ENCODE measurements around the gene A2M. TPM values are rescaled to one million over a fixed set of nuclear protein-coding genes. Genes with fewer than 3 reads are reported as not detected.

The A2M gene
- total RNA-seq, 1 donor from 2014 or later = 996 TPM

DNA sequence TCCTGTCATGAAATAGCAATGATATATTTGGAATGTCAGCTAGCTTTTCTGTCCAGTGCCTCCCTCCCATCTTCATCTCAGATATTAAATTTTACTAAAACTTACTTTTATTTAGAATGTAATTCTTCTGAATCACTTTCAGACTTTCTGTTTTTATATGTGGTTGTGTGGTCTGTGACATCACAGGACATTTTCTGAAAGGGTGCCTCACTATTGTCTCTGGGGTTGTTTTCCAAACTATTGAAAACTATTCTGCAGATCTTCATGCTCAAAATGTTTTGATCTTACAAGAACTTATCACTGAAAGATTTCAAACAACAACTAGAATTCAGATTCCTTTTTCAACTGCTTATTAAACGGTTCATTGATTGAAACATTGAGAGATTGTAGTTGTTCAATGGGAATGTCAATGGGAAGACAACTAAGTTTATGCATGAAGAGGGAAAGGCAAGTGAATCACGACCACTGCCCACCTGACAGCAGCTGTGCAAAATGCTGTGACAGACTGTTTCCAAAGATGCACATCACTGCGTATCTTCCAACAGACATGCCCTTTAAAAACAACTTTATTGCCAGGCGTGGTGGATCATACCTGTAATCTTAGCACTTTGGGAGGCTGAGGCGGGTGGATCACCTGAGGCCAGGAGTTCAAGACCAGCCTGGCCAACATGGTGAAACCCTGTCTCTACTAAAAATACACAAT, 75.1 kb downstream of the A2M start:
- DNase-seq (ENCODE audit: low spot score) = no peak

DNA sequence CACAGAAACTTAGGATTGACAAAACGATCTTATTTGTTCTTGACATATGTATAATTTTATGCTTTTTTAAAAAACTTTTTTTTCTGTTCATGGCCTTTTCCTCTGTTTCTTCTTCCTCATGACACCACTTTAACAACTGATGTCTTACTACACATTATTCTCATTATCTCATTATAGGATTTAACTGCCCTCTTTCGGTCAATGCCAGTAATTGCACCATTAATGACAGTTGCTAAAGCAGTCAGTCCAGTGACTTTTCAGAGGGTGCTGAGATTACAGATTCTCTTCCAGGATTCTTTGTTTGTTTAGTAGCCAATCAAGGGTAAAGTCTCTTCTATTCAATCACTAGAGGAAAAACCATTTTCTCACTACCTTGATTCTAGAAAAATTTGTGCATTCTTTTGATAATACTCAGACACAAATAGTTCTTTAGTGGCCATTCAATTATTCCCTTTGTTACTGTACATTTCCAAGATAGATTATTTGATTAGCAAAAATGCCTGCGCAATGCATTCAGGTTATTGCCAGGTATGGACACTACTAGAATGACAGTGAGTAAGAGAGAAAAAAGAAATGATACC, 76.2 kb downstream of the A2M start:
- no peak for DNase-seq (ENCODE audit: low spot score)

DNA sequence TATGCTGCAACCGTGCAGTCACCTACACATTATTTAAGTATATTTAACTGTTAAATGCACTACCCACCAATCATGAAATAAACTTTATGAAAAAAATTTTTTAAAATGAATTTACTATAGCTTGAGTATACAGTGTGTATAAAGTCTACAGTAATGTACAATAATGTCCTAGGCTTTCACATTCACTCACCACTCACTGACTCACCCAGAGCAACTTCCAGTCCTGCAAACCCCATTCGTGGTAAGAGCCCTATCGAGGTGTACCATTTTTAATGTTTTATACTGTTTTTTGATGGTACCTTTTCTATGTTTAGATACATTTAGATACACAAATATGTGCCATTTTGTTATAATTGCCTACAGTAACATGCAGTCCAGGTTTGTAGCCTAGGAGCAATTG, 78.3 kb downstream of the A2M start:
- DNase-seq (ENCODE audit: low spot score) = no peak

DNA sequence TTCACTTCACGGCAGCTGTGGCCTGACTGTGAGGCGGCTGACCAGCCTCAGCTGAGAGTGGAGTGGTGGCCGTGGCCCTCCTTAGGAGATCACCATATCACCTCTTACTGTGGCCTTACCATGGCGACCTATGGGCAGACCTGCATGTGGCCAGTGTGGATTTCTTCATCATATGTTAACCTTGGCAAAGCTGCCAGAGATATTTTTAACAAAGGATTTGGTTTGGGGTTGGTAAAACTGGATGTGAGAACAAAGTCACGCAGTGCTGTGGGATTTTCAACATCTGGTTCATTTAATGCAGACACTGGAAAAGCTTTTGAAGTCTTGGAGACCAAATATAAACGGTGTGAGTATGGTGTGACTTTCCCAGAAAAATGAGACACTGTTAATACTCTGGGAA, 79.5 kb downstream of the A2M start:
- no peak for DNase-seq (ENCODE audit: low spot score)

DNA sequence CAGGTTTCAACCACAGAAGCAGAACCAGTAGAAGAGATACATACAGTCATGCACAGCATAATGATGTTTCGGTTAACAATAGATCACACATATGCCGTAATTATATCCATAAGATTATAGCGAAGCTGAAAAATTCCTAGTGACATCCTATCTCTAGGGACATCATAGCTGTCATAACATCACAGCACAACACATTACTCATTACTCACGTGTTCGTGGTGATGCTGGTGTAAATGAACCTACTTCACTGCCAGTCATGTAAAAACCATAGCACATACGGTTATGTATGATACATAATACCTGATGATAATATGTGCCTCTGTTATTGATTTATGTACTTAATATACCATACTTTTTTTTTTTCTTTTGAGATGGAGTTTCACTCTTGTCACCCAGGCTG, 81.6 kb downstream of the A2M start:
- DNase-seq (ENCODE audit: low spot score) = no peak

DNA sequence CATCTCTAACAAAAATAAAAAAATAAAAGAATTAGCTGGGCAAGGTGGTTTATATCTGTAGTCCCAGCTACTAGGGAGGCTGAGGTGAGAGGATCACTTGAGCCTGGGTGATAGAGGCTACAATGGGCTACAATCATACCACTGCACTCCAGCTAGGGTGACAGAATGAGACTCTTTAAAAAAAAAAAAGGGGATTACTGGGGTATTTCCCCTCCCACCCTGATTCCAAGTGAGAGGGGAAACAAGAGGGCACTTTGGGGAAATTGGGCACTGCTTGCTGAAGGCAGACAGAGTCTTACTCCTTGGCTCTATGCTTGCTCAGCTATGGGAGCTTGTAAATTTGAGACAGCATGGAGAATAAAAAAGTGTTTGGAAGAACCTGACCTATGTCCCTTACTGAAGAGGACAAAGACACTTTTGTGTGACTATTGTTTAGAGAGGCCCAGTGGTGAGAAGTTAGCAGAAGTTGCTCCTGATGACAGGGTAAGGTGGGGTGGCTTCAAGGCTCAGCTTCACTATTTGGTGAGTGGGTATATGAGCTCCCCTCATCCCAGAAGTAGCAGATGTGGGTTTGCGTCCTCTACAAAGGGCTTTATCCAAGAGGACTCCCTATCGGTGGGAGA, 82.3 kb downstream of the A2M start:
- no peak for DNase-seq (ENCODE audit: low spot score)

DNA sequence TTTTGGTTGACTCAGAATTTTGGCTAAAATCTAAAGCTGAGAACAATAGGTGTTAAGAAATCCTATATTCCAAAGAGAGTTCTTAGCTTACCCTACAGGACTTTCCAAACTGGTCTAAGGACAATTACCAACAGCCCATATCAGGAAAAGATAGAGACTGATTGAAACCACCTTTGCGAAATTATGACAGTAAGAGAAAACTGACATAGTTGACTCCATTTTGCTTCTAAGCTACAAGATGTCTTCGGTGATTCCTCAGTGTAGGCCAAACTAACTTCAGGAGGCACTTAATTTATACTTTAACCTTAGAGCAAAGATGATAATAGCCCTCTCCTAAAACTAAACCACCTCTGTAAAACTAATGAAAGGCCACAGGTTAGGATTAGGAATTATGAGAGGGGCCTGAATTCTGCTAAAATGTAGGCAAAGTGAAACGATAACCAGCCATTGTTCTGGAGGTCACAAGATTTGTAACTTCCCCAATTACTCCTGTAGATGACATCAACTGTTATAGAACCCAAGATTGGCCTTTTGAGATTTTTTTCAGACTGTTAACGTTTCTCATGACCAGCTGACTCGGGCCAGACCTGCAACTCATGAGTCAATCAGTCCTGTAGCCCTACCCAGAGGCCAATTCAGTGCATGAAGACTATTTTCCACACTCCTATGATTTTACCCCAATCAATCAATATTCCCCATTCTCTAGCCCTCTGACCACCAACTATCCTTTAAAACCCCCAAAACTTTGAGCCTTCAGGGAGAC, 83.3 kb downstream of the A2M start:
- no peak for DNase-seq (ENCODE audit: low spot score)

DNA sequence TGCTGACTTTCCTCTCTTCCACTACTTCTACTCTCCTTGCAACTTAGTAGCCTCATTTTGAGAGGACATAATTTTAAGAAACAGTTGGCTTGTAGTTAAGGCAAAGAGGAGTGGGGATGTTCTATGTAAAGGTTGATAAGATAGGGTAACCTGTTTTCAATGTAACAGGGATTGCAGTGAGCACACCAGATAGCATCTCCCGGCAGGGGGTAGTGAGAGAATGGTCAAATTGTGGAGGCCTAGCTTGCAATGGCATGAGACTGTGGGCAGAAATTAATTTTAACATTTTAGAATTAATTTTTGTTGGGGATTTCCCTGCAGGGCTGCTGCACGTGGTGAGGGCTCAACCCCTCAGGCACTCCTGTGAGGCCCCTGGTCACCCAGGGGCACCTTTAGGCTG, 84.9 kb downstream of the A2M start:
- DNase-seq (ENCODE audit: low spot score) = no peak

DNA sequence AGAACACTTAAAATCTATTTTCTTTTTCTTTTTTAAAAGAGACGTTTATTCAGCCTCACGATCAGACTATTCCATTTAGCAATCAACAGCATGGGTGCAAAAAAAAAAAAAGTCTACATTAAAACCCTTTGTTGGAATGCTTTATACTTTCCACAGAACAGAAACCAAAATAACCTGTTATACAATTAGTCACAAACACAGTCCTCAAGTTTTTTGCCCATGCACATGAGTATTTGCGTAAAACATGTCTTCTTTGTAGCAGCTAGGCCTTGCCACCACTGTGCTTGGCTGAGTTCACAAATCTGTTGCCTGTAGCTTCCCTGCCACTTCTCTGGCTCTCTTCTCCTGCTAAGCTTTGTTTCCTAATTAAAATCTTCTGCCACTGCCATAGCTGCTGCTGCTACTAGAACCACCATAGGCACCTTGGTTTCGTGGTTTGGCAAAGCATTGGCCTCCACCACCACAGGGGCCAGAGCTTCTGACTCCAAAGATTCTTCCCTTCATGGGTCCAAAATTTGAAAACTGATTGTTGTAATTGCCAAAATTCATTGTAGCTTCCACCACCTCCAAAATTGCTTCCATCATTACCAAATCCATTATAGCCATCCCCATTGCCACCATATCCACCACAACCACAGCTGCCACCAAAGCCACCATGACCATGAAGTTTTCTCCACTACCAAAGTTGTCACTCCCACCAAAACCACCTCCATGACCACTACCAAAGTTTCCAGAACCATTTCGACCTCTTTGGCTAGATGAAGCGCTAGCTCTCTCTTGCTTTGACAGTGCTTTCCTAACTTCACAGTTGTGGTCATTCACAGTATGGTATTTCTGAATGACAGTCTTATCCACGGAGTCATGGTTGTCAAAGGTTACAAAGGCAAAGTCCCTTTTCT, 88.3 kb downstream of the A2M start:
- DNase-seq (ENCODE audit: low spot score) = no peak

DNA sequence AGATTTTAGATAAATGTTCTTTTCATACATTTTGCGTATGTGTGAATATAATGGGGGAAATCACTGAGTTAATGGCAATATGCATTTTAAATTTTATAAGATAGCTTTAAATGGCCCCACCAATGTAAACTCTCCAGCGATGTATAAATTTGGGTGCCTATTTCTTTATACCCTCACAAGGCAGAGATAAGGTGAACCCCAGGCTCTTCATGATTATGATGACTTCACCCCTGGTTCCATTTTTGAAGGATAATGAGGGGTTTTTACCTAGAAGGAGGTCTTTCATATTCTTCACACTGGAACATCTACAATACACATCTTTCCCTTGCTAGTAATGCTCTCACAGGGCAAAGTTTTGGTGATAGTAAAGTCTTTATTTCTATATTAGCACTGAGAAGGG, 91.2 kb downstream of the A2M start:
- no peak for DNase-seq (ENCODE audit: low spot score)

DNA sequence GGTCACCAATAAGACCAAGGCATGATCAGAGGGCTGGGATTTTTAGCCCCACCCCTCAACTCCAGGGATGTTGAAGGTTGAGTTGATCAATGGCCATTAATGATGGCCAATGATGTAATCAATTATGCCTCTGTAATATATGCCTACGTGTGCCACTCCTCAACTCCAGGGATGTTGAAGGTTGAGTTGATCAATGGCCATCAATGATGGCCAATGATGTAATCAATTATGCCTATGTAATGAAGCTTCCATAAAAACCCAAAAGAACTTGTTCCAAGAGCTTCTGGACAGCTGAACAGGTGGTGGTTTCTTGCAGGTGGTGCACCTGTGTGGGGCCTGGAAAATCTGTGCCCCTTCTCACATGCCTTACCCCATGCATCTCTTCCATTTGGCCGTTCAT, 93.1 kb downstream of the A2M start:
- no peak for DNase-seq (ENCODE audit: low spot score)

Other genes starting within 250 kb of the A2M start
- 18.0 TPM for gene PHC1, start 201.4 kb downstream of the A2M start, total RNA-seq
- 141 TPM for gene M6PR, start 166.3 kb downstream of the A2M start, total RNA-seq
- gene KLRG1, start 126.4 kb downstream of the A2M start, total RNA-seq = 7.7 TPM
- 0.61 TPM for gene PZP, start 92.5 kb upstream of the A2M start, total RNA-seq